Esophagus squamous epithelium (tissue), 4 donors: ENCODE measurements around the gene KCNN3.

Source experiments
- POLR2A ChIP-seq, 4 donors: fragments of 450-650 bp; IDR thresholded peaks; one replicate each; pipeline ENCODE4 v1.6.1; 2017; ENCODE audit warnings: antibody characterized with exemption in 4 of 4, mild to moderate bottlenecking in 4 of 4, moderate library complexity in 3 of 4
- TF ChIP-seq, protein P1 (sequence below), 6 experiments: fragments of 450-650 bp in 4 of 6; fragments of 200-600 bp in 2 of 6; sonication (generic) in 2 of 6; IDR thresholded peaks; one replicate each; pipeline ENCODE4 v1.5.1; 2016 to 2019; ENCODE audit warnings: antibody characterized with exemption in 6 of 6, mild to moderate bottlenecking in 4 of 6, moderate library complexity in 4 of 6

DNA sequence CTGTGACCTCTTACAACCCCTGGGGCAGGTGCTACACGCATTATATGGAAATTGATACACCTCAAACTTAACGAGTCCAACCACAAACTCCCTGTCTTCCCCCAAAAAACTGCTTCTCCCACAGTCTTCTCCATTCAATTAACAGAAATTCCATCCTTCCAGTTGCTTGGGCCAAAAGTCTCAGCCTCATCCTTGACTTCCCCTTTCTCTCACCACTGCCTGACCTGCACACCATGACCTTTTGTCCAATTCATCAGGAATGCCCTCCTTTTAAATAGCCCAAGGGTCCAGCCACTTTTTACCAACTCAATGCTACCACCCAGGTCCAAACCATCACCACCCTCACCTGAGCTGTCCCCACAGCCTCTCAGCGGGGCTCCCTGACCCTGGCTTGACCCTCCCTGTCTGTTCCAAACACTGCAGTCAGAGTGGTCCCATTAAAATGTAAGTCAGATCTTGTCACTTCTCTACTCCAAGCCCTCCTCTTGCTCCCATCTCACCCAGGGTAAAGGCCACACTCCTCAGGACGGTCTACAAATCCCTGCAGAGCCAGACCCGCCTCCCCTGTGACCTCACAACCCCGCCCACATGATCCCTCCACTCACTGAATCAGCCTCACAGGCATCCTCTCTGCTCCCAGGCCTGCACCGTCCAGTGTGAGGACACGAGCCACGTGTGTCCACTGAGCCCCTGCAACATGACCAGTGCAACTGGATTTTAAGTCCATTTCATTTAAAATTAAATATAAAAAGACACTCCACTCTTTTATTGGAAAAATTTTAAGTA lies 18.5 kb downstream of the KCNN3 start:
- TF ChIP-seq, protein P1, sequence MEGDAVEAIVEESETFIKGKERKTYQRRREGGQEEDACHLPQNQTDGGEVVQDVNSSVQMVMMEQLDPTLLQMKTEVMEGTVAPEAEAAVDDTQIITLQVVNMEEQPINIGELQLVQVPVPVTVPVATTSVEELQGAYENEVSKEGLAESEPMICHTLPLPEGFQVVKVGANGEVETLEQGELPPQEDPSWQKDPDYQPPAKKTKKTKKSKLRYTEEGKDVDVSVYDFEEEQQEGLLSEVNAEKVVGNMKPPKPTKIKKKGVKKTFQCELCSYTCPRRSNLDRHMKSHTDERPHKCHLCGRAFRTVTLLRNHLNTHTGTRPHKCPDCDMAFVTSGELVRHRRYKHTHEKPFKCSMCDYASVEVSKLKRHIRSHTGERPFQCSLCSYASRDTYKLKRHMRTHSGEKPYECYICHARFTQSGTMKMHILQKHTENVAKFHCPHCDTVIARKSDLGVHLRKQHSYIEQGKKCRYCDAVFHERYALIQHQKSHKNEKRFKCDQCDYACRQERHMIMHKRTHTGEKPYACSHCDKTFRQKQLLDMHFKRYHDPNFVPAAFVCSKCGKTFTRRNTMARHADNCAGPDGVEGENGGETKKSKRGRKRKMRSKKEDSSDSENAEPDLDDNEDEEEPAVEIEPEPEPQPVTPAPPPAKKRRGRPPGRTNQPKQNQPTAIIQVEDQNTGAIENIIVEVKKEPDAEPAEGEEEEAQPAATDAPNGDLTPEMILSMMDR (IDR thresholded peaks at IDR 0.05): no peak
- TF ChIP-seq POLR2A (IDR thresholded peaks at IDR 0.05): no peak
